ENCODE measurements around the gene BCL11B. TPM values are rescaled to one million over a fixed set of nuclear protein-coding genes. Genes with fewer than 3 reads are reported as not detected.

The BCL11B gene
- total and polyA plus RNA-seq, 12 donors = 0.03 to 1.9 (median 0.11) TPM; not detected in 2

DNA sequence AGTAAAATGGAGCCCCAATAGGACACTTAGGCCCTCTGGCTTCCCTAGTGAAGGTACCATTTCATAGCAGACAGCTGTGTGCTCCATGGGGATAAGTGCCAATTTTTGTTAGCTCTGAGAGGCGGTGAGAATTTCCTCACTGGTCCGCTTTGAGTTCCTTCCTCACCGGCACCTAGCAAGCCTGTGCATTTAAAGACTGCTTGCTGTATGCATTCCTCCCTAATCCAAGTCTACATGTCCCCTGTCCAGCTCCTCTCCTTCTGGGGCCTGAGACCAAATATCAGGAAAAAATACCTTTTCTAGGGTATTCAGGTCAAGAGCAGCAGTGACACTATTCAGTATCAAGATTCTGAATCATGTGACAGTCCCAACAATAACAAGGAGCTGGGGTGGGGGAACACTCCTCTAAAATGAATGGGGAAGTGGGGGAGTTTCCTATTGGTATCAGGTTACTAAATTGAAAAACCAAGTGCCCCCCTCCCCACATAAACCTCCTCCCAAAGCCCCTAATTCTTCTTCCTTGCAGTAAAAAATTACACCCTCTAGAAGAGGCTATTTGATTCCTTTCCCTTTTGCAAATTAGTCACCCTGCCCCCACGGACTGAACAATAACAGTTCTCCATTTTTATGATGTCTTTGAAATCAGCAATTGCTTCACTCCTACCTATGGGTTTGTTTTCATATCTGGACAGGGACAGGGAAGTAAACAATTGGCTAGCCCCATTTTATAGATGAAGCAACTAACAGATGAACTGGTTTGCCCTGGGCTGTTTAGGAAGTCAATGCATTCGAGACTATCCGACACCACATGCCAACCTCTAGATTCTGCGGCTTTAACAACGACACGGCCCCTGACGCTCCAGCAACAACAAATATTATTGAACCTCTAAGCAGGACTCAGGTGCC, 28.9 kb downstream of the BCL11B start:
- intact Hi-C loops (cut with DNase I) = no loop called here
- no peak for ATAC-seq
- TF ChIP-seq, protein P1, sequence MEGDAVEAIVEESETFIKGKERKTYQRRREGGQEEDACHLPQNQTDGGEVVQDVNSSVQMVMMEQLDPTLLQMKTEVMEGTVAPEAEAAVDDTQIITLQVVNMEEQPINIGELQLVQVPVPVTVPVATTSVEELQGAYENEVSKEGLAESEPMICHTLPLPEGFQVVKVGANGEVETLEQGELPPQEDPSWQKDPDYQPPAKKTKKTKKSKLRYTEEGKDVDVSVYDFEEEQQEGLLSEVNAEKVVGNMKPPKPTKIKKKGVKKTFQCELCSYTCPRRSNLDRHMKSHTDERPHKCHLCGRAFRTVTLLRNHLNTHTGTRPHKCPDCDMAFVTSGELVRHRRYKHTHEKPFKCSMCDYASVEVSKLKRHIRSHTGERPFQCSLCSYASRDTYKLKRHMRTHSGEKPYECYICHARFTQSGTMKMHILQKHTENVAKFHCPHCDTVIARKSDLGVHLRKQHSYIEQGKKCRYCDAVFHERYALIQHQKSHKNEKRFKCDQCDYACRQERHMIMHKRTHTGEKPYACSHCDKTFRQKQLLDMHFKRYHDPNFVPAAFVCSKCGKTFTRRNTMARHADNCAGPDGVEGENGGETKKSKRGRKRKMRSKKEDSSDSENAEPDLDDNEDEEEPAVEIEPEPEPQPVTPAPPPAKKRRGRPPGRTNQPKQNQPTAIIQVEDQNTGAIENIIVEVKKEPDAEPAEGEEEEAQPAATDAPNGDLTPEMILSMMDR (IDR thresholded peaks at IDR 0.05) = no peak

GRCh38 chr14:99242238-99242637, 29.8 kb downstream of the BCL11B start:
- Histone ChIP-seq H3K27ac (peak overlapping the region in 1 of 10 donors; percentile 80), H3K9me3 (no peaks in the 10 kb centered on the region), H3K4me1 (peaks cover 0 to 11% (median 4%) of the 10 kb centered on the region in 9 donors), H3K4me3 (no peak overlapping the region), H3K36me3 (no peaks in the 10 kb centered on the region), H3K27me3 (peaks cover 11 to 81% (median 70%) of the 10 kb centered on the region in 7 donors)
- no peak for ATAC-seq
- TF ChIP-seq, protein P1 (IDR thresholded peaks at IDR 0.05) = no peak
- no peak for DNase-seq
- intact Hi-C loops (cut with DNase I) = no loop called here
- 73 to 81% methylated on average over 11 of the region's 11 CpGs for WGBS, 2 donors

More for the DNA sequence above, 28.9 kb downstream of the BCL11B start:
- no peaks in the 10 kb centered on the region for H3K36me3 ChIP-seq
- H3K4me1 ChIP-seq = peaks cover 0 to 11% (median 4%) of the 10 kb centered on the region in 9 donors
- WGBS, 2 donors = 77 to 81% methylated on average over 10 of the region's 10 CpGs
- H3K9me3 ChIP-seq = no peaks in the 10 kb centered on the region
- no peak for DNase-seq
- peak overlapping the region in 1 of 10 donors; percentile 80 for H3K27ac ChIP-seq
- H3K4me3 ChIP-seq = no peak overlapping the region
- H3K27me3 ChIP-seq = peaks cover 11 to 81% (median 70%) of the 10 kb centered on the region in 7 donors

DNA sequence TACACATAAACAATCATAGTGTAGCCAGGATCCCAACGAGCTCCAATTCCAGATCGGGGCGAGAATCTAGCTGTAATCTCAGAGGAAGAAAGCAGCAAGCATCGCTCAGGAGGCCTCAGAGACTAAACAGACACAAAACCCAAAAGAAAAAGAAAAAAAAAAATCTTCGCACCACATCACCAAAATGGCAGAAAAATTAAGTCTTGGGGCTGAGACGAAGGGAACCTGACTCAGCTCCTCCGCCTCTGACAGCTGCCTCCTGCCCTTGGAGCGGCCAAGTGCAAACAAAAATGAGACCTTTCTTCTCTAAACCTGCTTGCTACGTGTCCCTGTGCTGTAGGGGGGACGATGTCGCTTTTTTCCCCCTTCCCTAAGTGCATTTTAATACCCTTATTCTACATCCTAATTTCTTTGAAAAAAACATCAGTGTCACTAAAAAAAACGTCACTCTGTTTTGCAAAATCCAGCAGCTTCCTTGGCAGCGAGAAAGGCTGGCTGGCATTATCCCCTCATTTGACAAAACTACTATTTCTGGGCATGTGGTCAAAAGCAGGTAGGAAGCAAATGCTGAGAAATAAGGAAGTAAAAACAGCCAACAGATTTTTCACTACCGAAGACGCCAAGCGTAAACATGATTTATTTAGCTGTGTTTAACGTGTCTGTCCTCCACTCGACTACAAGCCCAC, 30.5 kb downstream of the BCL11B start:
- H3K27me3 ChIP-seq = peaks cover 5 to 75% (median 64%) of the 10 kb centered on the region in 7 donors
- peaks cover 0 to 7% (median 4%) of the 10 kb centered on the region in 9 donors for H3K4me1 ChIP-seq
- peaks cover 0 to under 1% (median 0%) of the 10 kb centered on the region in 11 donors for H3K9me3 ChIP-seq
- no peak for DNase-seq
- H3K36me3 ChIP-seq = no peaks in the 10 kb centered on the region
- 60 to 61% methylated on average over 18 of the region's 18 CpGs for WGBS, 2 donors
- intact Hi-C loops (cut with DNase I) = no loop called here
- TF ChIP-seq, protein P1 (IDR thresholded peaks at IDR 0.05) = no peak
- peak overlapping the region in 1 of 10 donors; percentile 80 for H3K27ac ChIP-seq
- no peak for ATAC-seq
- peak overlapping the region in 1 of 10 donors; percentile 22 for H3K4me3 ChIP-seq

- peak overlapping the region in 1 of 10 donors; percentile 22 for H3K4me3 ChIP-seq
- WGBS, 2 donors = 84 to 85% methylated on average over 23 of the region's 23 CpGs
- peaks cover 0 to 7% (median 0%) of the 10 kb centered on the region in 11 donors for H3K9me3 ChIP-seq
- no peaks in the 10 kb centered on the region for H3K36me3 ChIP-seq
- peaks cover 0 to under 1% (median 0%) of the 10 kb centered on the region in 9 donors for H3K4me1 ChIP-seq
- ATAC-seq (no peak), DNase-seq (no peak)
- intact Hi-C loops (cut with DNase I) = no loop called here
- peak overlapping the region in 1 of 10 donors; percentile 80 for H3K27ac ChIP-seq
- TF ChIP-seq, protein P1 (IDR thresholded peaks at IDR 0.05) = no peak
- H3K27me3 ChIP-seq = peaks cover 0 to 71% (median 59%) of the 10 kb centered on the region in 7 donors
Measured at GRCh38 chr14:99240627-99241324, 31.2 kb downstream of the BCL11B start.

All from heart right ventricle (tissue), 16 donors.